IMR-90 (cell line): Measurements from ENCODE around the gene TNS1.

Source experiments
- POLR2A ChIP-seq: IDR thresholded peaks from 2 replicates; pipeline ENCODE4 v1.6.1; 2012; ENCODE audit warnings: mild to moderate bottlenecking, low read depth, low read length
- RAD21 ChIP-seq: IDR thresholded peaks from 2 replicates; pipeline ENCODE4 v1.6.1; 2012; ENCODE audit warnings: low read length, improper control_type of control experiment

- TF ChIP-seq RAD21, result no peak
- TF ChIP-seq POLR2A, result no peak
Measured at GRCh38 chr2:217926801-217927200, 76.0 kb downstream of the TNS1 start.
